IPS-18c (cell line): ENCODE results near the gene TXNRD2.
"Not testable (repeated sequence)": the region's sequence is repeated elsewhere in the genome, so short reads cannot be mapped to it uniquely, and the experiment has no call there.

Source experiments
- H3K4me3 ChIP-seq: 2 replicates; pipeline ENCODE4 v1.7.0; 2013; ENCODE audit warnings: low read depth, mild to moderate bottlenecking, low read length, moderate library complexity; ENCODE audit not compliant: insufficient read depth
- H3K9me3 ChIP-seq: one replicate; pipeline ENCODE4 v1.6.1; 2013; ENCODE audit warnings: mild to moderate bottlenecking, low read length, moderate library complexity; ENCODE audit not compliant: control insufficient read depth, insufficient read depth

The TXNRD2 gene

DNA sequence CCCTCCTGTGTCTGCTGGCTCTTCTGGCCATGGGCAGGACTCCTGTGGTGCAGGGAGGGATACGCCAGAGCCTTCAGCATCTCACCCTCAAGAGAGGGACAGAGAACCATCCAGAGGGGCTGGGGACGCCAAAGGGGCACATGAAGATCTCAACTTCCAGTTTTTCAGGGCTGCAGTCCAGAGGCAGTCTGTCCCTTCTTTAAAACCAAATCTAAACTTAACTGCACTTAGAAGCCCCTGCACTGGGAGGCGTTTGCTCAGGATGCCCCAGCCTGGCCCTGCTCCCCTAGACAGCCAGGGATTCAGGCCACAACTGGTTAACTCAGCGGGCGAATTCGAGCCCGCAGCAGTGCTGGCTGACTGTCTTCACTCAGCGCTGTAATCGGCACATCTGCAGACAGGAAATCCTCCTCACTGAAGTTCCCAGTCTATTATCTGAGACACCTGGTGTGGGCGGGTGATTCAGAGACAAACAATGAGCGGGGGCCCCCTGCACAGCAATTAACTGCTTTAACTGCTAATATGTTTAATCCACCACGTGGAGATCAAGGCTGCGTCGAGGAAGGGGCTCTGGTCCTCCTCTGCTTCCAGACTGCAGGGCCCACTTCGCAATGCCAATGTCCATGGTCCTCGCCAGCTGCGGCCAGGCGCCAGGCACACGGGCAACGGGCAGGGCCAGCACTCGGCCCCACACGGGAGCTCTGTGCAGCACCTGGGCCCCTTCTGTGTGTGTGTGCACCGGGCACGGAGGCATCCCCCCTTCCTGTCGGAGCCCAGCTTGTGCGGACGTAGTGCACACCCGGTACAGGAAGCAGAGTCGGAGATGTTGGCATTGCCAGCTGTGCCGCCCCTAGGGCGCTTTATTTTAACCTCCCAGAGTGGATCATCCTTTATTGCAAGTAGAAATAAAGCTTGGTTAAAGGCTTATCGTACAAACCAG, 50.0 kb downstream of the TXNRD2 start:
- Histone ChIP-seq H3K4me3 (no peak overlapping the region; the same call in 1 of the 2 replicates), H3K9me3 (no peaks in the 10 kb centered on the region)

DNA sequence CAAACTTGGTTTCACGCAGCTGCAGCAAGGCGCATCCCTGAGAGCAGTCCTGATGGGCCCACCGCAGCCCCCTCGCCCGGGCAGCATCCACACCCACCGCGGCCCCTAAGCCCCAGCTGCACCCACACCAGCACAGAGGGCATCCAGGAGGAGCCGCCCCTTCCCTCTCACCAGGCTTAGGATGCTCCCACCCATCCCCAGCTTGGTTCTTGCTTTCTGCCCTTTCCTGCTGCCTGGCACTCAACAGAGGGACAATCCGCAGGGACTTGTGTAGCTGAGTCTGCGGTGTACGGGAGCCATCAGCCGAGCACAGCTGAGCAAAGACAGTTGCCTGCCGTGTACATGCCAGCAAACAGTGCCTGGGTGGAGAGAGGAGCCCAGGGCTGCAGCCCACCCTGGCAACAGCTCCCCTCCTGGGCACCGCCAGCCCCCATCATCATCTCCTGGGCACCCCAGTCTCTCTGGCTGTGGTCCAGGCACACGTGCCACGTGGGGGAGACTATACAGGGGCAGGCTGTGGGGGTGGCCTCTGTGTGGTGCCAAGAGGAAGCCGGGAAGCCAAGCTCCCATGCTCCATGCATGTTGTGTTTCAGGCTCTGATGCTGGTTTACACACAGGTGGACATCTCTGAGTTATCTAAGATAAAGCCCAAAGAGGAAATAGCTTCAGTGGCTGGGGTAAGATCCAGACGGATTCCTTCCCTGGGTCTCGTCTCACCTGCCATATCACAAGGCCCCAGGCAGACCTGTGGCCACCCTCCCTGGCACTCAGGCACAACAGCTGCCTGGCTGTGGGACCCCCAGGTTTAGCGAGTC, 50.9 kb downstream of the TXNRD2 start:
- Histone ChIP-seq H3K4me3 (no peak overlapping the region), H3K9me3 (no peaks in the 10 kb centered on the region)

DNA sequence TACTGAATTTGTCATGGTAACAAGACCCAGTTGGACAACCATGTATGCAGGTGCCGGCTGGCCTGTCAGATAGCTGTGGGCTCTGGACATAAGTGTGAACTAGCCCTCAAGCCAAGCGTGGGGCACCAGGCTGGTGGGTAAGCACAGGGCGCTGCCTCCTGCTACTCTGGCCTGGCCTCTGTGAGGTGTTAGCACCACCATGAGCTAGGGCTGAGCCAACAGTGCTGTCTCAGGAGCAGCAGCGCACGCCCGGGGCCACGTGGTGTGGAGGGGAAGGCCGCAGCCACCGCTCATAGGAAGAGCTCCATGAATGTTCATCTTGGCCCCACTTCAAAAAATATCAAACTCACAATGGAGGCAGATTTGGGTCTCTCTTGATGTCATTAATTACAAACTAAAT, 51.7 kb downstream of the TXNRD2 start:
- Histone ChIP-seq H3K9me3 (no peaks in the 10 kb centered on the region), H3K4me3 (no peak overlapping the region)

DNA sequence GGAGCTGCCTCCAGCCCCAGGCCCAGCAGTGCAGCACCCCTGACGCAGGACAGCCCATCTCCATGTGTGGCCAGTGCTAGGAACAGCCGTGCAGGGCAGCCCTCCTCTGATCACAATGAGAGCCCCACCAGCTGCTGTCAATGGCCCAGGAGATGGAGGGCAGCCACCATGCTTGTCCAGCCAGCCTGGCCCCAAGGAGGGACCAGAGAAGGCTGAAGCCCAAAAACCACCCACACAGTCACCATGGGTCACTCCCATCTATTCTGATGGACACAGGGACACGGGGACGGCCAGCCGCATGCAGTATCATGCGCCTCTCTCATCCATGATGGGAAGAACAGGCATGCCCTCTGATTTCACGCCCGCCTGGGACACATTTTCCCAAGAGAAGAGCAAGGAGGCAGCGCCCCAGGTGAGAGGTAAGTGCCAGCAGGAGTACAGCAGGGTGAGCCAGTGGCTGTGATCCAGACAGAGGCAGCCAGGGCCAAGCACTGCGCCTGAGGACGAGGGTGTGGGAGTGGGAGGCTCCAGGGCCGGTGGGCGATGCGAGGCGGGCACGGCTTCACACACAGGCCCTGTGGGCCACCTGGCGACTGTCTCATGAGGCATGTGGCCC, 53.4 kb downstream of the TXNRD2 start:
- no peaks in the 10 kb centered on the region for H3K9me3 ChIP-seq
- no peak overlapping the region for H3K4me3 ChIP-seq

DNA sequence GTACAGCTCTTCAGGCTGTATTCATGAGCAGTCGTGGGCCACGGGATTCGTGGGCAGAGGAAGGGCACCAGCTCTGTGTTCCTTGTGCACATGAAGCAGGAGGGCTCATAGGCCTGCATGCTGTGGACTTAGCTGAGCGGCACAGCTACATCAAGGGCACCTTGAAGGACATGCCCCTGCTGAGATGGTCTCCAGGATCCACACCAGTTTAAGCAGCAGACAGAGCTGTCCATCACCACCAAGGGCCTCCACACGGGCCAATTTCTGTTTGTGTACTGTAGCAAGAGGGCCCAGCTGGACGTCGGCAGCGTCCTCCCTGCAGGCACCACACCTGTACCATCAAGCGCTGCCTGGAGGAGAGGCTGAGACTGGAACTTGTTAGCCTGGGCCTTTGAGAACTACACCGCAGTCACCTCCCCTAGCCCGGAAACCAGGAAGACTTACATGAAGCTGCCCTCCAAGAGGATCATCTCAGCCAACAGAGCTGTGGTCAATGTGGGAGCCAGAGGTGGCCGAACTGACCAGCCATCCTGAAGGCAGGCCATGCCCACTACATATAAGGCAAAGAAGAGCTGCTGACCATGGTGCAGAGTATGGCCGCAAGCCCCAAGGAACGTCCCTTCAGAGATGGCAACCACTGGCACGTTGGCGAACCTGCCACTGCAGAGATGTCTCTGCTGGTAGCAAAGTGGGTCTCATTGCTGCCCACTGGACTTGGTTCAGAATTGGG, 54.2 kb downstream of the TXNRD2 start:
- H3K9me3 ChIP-seq: no peaks in the 10 kb centered on the region
- H3K4me3 ChIP-seq: no peak overlapping the region

DNA sequence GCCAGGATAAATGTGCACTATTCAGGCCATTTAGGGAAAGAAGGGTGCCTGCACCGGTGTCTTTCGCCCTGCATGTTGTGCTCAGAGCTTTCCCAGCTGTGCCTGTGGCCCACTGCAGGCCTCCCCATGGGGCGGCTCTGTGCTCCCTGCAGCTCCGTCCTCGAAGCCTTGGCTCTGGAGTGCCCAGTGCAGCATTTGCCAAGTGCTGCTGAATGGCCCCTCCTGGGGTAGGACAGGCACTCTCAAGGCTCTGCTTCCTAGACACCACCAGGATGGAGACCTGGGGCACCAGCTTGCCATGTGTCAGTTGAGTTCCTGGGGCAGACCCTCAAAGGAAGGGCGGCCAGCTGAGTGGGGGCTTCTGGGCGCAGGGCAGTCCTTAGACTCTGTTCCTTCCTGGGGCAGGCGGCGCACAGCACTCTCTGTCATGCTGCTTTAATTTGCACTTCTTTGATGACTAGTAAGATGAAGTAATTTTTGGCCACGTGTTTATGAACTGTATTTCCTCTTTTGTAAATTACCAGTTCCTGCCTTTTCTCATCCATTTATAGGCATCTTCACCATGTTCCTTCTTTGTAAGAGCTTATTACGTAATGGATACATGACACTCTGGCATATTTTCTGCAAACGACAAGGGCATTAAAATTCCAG, 54.9 kb downstream of the TXNRD2 start:
- Histone ChIP-seq H3K9me3 (no peaks in the 10 kb centered on the region), H3K4me3 (no peak overlapping the region)

DNA sequence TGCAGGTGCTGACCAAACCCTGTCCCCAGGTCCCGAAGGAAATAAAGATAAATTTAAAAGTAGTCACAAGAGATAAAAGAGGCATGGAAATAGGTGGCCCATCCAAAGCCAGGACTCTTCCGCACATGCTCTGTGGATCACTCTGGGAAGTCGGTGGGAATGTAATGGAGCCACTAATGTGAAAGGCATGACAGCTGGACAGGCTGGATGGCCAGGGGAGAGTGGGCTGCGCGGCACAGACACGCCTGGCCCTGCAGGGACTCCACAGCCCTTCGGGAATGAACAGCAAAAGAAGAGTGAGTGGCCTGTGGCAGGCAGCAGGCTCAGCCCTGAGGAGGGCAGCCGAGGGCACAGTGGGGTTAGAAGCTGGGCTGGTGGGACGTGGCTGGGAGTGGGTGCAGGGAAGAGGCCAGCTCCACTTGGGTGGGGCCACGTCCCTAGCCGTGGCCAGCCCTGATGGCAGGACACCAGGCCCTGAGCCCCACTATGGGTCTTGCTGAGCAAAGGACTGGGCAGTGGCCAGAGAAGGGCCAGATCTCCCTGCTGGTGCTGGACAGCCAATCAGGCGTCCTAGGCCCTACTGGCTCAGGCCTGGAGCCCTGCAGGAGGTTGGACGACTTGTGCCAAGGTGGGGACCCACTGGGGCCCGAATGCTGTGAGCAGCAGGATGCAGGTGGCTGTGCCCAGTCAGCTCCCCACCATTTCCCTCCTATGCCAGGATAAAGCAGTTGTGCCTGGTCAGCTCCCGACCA, 55.6 kb downstream of the TXNRD2 start:
- Histone ChIP-seq H3K4me3 (no peak overlapping the region), H3K9me3 (no peaks in the 10 kb centered on the region)

DNA sequence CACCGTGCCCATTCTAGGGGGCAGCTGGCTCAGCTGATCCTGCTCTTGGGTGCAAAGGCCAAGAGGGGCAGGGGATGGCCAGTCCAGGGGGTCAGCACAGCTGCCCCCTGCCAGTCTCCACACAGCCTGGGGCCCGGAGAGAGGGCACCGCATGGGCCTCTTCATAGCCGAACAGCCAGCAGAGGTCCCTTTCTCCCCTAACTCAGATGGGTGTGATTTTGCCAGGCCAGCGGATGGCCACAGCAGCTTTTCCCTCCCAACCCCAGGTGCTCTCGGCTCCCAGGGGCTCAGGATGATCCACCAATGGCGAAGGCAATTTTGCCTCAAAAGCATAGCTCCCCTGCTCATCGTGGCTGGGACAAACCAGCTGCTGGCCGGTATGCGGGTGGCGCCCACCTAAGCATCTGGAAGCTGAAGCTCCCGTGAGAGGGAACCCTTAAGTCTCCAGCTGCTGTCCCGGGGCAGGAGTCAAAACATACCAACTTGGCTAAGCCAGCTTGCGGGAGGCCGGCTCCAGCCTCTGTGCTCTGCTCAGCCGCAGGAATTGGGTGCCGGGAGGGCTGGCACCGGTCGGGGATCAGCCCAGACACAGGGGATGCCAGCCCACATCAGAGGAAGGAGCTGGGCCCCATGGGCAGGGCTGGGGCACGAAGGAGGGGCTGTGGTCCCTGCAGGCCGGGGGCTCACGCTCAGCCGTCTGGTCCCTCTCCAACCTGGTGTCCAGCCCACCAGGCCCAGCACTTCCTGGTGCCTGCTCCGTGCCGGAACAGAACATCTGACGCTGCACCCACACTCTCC, 56.5 kb downstream of the TXNRD2 start:
- Histone ChIP-seq H3K4me3 (no peak overlapping the region), H3K9me3 (no peaks in the 10 kb centered on the region)

DNA sequence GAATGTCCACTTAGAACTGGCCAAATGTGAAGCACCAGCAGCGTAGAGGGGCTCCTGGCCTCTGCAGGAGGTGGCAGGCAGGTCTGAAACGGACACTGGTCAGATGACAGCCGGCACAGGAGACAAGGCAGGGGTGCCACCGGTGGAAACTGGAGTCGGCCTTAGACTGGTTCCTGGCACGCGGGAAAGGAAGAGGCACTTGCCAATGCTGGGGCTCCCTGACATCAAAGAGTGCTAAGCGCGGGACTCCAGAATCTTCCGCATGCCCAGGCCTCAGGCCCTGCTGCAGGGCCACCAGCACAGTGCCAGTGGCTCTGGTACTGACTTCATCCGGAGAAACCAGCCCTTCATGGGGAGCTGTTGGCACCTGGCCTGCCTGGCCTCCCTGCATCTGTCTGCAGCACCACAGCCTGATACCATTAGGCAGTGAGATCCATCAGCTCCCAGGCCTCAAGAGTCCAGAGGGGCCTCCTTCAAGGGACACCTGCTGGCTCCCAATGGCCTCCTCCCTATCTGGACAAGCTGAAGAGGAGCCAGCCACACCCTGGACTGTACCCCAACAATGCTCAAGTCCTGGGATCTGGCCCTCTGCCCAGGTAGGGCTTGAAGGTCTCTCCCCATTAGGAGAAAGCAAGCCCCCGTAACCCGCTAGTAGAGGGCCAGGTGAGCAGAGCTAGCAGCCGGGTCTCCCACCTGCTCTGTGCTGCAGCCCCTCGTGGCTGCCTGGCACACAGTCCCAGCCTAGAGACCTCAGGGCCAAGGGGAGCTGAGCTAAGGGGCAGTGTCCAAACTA, 57.3 kb downstream of the TXNRD2 start:
- H3K4me3 ChIP-seq: no peak overlapping the region
- no peaks in the 10 kb centered on the region for H3K9me3 ChIP-seq

DNA sequence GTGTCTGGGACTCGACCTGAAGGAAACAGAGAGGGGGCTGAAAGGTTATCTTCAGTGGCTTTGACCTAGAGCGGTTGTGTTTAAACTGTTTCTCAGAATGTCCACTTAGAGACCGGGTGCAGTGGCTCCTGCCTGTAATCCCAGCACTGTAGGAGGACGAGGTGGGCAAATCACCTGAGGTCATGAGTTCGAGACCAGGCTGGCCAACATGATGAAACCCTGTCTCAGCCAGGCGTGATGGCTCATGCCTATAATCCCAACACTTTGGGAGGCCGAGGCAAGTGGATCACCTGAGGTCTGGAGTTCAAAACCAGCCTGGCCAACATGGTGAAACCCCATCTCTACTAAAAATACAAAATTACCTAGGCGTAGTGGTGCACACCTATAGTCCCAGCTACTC, 58.2 kb downstream of the TXNRD2 start:
- not testable (repeated sequence) for H3K4me3 ChIP-seq, H3K9me3 ChIP-seq

DNA sequence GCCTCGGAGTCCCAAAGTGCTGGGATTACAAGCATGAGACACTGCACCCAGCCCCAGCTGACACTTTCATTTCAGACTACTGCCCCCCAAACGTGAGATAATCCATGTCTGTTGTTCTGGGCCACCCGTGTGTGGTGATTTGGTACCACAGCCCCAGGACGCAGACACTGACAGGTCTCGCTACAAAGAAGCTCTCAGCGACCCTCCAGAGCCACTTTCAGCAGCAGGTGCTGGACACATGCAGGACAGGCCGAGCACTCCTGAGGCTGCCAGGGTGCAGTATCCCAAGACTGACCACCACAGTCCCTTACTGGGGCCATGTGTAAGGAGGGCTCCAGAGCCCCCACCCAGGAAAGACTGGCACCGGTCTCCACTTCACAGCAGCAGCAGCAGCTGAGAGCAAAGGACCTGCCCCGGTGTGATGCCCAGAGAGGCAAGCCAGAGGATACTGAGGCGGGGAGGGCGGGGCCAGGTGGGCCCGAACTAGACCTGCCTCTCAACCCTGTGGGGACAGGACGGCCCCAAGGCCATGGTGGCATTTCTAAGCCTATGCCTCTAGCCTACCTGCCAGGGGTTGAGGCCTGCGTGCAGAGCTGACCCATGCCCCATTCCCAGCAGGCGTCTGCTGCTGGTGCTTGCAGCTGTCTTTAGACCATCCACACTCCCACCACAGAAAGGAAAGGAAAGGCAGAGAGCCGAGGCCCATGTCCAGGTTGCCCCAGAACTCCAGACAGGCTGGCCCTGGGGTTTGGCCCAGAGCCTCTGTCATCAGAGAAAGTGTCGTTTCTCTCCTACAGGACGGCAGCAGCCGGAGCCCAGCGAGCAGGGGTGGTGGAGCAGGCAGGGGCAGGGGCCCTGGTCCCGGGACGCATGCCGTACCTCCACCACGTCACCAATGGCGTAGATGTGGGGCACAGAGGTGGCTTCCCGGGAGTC, 58.9 kb downstream of the TXNRD2 start:
- H3K9me3 ChIP-seq: no peaks in the 10 kb centered on the region
- no peak overlapping the region for H3K4me3 ChIP-seq

DNA sequence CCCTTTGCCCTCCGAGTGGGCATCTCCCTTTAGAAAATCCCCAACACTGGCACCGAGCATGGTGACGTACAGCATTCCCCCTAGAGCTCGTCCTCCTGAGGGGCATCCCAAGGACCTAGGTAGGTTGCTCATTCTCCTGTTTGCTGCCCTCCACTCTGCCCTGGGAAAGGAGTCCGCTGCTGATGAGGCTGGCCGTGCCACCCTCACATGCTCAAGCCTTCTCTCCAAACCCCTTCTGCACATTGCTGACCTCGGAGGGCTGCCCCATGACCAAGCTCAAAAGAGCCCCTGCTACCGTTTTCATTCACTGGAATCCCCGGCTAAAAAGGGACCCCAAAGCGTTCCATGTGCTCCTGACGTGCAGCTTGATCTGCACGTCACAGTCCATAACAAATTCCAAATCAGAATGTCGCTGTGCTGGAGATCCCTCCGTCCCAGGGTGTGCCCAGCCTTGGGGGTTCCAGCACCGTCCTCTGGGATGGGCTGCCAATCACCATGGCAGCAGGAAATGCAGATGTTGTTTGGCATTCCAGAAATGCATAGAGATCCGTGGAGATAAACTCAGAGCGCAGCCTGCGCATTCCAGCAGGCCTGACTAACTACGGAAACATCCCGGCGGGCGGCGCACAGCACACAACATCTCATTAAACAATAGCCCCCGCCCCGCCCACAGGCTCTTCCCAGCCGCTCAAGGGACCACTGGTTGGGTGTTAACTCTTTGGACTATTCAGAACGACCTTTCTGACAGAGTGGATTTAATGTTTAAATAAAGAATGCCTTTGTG, 60.6 kb downstream of the TXNRD2 start:
- H3K4me3 ChIP-seq: peak overlapping the region; percentile 28
- no peaks in the 10 kb centered on the region for H3K9me3 ChIP-seq
